Transverse colon (tissue), 4 donors: Measurements from ENCODE around the gene B4GALT5.

Experiments
- EP300 ChIP-seq: sonication (generic); formaldehyde crosslinking; IDR thresholded peaks from one replicate; pipeline ENCODE4 v1.6.1; 2017; ENCODE audit warnings: antibody characterized with exemption, low read depth
- POLR2AphosphoS5 ChIP-seq, 3 donors: sonication (generic); formaldehyde crosslinking; IDR thresholded peaks; one replicate each; pipeline ENCODE4 v1.6.1; 2016; ENCODE audit warnings: antibody characterized with exemption in 3 of 3
- TF ChIP-seq, protein P1 (sequence below), 5 experiments: fragments of 200-600 bp in 3 of 5; fragments of 450-650 bp in 2 of 5; sonication (generic) in 3 of 5; IDR thresholded peaks; 1 replicate in 2 of 5; 2 replicates in 3 of 5; pipeline ENCODE4 v1.5.1; 2016 to 2017; ENCODE audit warnings: antibody characterized with exemption in 5 of 5, inconsistent platforms in 3 of 5, mild to moderate bottlenecking in 2 of 5, moderate library complexity in 1 of 5

DNA sequence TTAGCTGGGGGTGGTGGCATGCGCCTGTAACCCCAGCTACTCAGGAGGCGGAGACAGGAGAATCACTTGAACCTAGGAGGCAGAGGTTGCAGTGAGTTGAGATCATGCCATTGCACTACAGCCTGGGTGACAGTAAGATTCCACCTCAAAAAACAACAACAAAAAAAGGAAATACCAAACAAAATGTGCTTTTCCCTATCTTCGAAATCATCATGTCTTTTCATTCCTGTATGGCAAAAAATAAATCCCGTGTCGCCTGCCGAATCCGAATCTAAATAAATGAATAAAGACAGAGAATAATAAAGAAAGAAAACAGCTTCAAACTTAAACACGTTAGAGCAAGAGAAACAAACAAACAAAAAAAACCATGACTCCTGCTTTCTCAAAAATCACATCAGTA lies 11.8 kb downstream of the B4GALT5 start:
- TF ChIP-seq, protein P1, sequence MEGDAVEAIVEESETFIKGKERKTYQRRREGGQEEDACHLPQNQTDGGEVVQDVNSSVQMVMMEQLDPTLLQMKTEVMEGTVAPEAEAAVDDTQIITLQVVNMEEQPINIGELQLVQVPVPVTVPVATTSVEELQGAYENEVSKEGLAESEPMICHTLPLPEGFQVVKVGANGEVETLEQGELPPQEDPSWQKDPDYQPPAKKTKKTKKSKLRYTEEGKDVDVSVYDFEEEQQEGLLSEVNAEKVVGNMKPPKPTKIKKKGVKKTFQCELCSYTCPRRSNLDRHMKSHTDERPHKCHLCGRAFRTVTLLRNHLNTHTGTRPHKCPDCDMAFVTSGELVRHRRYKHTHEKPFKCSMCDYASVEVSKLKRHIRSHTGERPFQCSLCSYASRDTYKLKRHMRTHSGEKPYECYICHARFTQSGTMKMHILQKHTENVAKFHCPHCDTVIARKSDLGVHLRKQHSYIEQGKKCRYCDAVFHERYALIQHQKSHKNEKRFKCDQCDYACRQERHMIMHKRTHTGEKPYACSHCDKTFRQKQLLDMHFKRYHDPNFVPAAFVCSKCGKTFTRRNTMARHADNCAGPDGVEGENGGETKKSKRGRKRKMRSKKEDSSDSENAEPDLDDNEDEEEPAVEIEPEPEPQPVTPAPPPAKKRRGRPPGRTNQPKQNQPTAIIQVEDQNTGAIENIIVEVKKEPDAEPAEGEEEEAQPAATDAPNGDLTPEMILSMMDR (IDR thresholded peaks at IDR 0.05) = no peak
- TF ChIP-seq EP300 (no peak), POLR2AphosphoS5 (IDR thresholded peaks at IDR 0.05) (no peak)
